Pons (tissue), 1 donor: ENCODE results near the gene NEDD4L.

Experiments used
- DNase-seq: peaks from one replicate; pipeline ENCODE4 v3.0.0-alpha.2; 2016; ENCODE audit warnings: low spot score

NEDD4L gene

DNA sequence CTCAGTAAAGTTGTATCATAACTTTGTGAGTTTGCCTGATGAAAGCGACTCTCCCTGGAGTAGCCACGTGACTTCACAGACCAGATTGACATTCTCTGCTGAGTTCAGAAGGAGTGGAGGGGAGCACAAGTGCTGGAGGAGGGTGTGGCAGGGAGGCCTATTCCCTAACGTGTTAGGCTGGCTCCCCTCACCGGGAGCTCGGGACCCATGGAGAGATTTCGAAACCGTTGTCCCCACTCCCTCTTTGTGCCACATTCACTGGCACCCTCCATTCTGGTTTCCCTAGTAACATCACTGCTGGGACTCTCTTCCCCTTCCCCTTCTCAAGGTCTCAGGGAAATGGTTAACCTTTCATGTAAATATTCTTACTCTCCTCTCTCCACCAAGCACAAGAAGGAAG is 304.9 kb downstream of the NEDD4L start:
- DNase-seq = no peak

DNA sequence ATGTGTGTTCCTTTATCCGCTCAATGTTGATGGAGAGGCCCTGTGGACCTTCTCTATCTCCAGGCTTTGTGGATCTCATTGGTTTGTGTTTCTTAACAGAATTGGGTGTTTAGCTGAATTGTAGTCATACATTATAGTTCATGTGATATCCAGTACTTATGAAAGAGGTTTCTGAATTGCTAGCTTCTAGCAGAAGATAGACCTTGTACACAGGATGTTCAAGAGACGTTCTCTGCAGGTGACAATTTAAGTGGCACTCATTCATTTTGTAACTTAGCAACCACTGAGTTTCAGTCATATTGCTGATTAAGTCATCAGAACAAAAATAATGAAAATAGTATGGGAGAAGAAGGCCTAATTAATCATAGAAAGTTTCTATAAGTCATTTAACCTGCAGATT is 305.6 kb downstream of the NEDD4L start:
- no peak for DNase-seq

DNA sequence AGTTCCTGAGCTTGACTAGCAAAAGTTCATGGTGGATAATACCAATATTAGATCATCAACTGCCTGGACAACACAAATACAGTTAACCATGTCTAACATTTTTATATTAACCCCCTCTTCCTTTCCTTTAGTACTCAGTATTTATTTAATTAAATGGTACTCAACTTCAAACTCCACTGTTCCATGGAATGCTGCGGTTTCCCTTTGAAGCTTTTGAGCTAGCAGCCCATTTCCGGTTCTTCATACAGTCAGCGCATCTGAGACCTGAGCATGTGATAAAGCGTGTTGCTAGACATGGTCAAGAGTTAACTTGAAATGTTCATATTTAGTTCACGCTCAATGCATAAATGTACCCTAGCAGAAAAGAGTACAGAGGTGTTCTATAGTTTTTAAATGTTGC is 306.5 kb downstream of the NEDD4L start:
- no peak for DNase-seq

DNA sequence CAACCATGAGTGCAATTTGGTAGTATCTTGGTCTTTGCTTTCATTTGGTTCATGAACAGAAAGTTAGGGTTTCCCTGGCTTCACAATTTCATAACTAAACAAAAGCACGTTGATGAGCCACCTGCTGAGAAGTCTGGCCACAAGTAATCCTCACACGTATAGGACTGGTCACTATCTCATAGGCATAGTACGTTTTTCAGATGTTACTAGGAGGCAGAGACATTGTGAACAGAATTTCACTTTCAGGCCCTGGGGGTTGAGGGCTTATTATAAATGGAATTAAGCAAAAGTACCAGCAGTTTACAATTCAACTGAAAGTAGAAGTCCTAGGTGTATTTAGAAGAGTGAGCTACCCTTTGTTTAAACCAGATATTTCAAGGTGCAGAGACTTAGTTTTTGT is 307.8 kb downstream of the NEDD4L start:
- DNase-seq = no peak

DNA sequence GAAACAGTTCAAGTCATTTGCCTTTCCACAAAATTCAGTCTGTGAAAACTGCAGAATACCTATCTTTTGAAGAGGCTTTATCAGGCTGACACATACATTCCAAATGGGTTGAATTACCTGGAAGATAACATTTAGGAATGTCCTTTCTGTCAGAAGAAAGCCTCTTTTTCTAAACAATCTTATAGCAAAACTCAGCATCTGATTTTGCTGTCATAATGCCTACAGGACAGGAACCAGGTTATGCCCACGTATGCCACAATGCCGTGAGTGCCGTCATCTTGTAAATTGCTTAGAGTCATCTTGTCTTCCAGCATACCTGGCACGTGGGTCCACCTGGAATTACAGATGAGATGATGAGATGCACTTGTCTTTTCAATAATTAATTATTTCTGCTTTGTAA is 309.6 kb downstream of the NEDD4L start:
- no peak for DNase-seq

DNA sequence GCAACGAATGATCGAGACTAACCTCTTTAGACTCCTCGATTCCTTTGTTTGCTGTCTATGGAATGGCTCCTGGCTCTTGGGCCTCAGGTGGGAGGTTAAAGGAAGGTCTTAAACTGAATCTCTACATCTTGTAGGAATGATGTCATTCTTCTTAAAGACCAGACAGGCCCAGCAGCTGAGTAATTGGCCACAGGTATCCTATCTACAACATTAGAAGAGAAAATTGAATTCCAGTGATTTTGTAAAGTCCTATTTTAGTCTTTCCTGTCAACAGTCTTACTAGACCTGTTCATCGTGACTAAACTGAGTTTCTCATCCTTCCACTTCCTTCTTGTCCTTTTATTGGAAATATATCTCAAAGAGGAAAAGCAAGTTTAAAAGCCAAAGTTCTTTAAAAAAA is 310.0 kb downstream of the NEDD4L start:
- no peak for DNase-seq

DNA sequence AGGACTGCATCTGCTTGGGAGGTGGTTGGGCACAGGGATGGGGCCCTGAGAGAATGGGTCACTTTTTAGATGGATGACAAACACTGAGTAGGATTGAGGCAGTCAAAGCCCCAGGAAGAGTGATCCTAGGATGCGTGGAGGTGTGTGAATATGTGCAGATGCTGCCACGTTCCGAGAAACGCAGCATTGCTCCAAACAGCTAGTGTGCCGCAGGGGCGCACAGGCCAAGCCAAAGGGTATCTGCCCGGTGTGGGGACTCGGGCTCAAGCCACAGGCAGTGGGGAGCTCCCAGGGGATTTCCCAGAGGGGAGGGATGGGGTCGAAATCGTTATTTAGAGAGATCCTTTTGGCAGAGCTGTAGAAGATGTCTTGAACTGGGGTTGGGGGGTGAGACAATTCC is 310.8 kb downstream of the NEDD4L start:
- no peak for DNase-seq

DNA sequence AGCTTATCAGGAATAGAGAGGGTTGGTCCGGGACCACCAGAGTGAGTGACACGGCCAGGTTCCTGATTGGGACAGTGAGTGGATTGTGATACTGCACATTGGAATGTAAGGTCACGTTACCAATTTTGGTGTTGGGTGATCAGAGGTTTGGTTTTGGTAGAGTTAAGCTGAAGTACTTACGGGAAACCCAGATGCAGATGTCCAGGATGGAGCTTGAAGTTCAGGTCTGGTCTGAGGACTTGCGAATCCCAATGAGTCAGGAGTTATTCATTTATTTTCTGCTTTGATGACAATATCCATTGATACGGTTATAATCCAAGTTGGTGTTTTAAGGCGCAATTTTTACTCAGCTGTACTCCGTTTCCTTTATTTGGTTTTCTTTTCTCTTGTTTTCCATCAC is 311.2 kb downstream of the NEDD4L start:
- DNase-seq = no peak

DNA sequence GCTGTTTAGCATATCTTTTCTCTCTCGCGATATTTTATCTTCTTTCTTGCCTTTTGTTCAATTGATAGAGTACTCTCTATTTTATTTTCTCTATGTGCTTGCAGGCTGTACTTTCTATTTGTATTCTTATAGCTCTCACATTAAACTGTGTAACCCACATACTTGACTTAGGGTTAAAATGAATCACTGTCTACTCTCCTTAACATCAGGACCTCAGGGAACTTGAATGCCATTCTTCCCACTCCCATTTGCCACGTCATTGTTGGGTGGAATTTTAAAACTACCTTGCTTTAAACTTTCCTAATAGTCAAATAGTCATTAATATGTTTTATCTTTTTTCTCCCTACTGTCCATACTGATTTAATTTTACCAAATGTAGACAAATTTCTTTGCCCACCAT is 315.2 kb downstream of the NEDD4L start:
- no peak for DNase-seq

DNA sequence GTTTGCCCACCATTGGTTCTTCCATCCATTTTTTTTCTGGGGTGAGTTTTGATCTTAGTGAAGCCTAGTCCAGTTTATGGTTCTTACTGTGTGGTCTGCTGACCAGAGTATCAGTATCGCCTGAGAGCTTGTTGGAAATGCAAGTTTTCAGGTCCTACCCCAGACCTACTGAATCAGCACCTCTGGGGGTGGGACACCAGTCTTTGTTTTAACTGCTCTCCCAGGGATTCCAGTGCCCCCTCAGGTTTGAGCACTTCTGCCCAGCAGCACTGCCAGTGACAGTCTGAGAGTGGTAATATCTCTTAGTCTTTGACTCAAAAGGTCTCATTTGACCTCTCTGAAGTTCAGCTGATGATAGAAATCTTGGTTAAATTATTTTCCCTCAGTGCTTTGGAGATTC is 315.6 kb downstream of the NEDD4L start:
- DNase-seq = no peak

DNA sequence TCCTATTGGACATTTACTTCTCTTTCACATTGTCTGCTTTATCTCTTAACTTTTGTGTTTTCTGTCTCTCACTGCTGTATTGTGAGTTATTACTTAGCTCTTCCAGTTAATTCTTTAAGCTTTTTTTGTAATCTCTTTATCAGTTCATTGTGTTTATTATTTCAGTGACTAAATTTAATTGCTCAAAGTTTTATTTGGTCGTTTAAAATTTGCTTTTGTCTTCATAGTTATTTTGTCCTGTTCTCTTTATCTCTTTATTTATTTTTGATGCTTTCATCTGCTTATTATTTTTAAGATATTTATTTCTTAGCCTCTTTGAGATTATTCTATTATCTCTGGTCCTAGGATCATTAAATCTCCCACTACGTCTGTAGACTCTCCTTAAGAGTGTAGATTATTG is 316.3 kb downstream of the NEDD4L start:
- no peak for DNase-seq

DNA sequence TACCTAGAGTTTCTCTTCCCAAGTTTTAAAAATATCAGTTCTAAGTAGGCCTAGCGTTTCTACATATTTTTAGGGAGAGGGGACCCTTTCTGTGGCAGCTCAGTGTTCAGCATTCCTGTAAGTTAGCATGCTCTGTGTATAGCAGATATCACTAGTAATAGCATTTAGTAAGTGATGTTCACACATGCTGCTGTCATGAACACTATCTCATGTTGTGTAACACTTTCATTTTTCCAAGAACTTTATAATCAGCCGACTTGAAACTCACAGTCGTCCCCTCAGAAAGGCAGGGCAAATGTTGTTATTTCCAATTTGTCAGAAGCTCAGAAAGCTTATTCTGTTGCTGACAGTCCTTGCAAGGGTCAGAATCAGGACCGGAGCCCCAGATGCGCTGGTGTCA is 317.2 kb downstream of the NEDD4L start:
- DNase-seq = no peak

DNA sequence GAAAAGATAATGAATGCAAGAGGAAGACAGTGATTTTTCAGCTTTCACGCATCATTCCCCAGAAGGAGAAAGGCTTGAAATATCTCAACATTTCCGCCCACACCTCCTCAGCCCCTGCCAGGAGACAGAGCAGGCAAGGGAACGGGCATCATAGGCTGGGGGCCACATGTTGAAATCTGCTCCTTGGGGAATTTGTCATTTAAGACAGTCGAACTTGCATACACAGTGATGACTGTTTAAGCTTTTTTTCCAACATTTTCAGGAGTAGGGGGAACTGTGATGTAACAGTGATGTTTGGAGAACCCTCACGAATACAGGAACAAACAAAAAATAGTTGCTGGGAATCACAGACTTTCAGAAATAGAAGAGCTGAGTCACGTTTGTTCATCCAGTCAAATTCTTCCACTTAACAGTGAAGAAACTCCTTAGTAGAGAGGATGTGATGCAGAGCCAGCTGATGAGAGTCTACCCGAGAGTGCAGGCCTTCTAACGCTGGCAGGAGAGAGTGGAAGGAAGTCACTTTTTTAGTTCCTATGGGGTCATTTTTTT is 318.1 kb downstream of the NEDD4L start:
- DNase-seq = peak; percentile 44

DNA sequence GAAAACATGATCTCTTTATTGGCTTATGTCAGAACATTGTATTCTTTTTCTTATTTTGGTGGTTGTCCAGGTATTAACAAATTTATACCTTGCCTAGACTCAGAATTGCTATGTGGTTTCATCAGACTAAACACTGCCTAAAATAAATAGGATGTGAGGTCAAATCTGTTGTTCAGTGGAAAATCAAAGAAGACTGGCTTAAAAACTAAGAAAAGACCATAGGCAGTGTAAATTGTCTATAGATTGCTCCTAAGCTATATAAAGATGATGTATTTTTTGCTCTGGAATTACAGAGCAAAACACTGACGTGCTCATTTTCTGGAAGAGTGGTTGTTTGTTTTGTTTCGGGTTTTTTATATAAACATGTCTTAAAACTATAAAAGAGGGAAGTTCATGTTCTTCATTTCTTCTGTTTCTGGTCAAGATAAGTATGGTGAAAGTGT is 318.8 kb downstream of the NEDD4L start:
- no peak for DNase-seq

DNA sequence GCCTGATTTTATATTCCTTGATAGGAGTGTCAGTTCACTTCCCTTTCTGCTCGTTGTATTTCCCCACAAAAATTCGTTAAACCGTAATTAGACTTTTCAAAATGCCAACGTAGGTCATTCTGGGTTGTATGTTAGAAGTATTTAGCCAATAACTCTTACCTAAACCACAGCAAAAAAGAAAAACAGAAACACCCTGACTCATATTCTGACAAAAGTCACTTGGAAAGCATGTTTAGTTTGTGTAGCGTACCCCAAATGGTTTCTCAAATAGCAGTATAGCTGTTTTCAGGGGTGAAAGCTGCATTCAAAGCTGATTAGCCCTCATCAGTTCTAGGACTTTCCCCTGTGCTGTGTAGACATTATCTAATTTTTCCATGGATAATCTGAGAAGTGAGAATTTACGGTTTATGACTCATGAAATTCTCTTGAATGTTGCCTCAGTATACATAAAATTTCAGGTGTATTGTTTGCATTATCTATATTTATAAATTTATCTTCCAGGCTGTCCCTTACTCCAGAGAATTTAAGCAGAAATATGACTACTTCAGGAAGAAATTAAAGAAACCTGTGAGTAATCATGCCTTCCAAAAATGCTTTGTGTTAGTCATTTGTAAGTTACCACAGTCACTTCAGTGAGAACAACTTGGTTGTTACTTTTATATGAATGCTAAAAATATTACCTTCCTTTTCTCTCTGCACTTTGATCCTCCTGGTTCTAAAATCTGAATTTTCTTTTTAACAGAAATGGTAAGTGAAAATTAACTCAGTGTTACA is 319.9 kb downstream of the NEDD4L start:
- no peak for DNase-seq

DNA sequence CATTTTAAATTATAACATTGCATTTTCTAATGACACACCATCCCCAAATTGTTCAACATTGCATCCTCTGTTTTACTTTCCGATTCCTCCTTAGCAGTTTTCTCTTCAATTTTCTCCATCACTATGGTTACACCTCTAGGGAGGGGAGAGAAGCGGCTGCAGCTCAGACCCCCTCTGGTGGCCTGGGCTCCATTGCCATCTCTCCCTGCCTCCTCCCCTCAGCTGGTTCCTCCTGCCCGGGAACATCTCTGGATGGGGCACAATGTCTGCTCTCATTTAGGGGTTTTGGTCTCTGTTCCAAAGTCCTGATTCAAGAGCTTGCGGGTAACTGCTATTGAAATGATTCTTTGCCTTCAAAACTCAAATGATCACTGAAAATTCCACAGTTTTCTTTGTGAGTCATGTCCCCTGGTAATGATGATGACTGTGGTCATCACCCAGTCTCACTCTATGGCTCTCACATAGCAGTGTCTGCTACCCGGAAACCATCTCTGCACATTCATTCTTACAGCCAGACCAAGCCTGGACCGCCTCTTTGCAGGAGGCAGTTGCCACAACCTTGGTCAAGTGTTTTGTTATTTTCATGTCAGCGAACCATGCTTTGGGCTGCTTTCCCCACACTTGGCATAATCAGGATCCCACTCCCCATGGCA is 321.0 kb downstream of the NEDD4L start:
- no peak for DNase-seq

DNA sequence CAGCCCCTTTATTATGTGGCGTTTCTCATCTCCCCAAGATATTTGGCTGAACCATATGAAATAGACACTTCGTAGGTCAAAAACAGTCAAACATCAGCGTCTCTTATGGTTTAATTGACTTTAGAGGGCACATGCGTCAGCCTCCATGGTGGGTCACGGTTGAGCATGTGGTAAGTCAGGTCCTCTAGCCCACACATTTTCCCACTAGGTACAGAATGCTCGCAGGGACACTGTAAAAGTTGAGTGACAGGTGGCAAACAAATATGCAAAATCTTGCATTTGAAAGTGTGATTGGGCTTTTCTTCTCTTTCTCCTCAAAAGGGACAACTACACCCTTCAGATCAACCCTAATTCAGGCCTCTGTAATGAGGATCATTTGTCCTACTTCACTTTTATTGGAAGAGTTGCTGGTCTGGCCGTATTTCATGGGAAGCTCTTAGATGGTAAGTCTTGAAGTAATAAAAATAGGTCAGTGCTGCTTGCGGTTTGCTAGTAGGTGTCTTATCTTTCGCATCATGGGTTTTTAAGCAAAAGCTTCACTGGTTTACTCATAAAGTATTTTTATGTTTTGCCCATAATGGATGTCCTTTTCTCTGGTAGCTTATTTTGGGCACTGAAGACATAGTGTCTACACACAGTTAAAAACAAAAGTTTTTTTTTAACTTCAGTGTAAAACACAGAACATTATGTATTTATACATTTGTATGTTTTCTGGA is 323.6 kb downstream of the NEDD4L start:
- DNase-seq = no peak

DNA sequence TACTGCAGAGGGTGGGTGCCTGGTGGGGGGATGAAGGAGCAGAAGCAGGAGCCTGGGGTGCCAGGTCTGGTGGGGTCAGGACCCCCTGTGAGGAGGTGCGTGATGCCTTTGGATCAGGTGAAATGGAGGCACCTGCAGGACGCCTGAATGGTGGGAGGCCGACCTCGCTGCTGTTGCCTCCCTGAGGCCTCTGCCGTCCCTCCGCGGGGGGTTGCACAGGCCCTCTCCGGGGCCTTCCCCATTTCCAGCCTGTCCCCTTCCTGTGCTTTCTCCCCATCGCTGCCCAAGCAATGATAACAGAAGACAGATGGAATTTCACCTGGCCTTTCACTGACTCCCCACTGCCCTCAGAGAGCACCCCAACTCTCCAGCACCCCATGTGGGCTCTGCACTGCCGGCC is 325.6 kb downstream of the NEDD4L start:
- DNase-seq = no peak

DNA sequence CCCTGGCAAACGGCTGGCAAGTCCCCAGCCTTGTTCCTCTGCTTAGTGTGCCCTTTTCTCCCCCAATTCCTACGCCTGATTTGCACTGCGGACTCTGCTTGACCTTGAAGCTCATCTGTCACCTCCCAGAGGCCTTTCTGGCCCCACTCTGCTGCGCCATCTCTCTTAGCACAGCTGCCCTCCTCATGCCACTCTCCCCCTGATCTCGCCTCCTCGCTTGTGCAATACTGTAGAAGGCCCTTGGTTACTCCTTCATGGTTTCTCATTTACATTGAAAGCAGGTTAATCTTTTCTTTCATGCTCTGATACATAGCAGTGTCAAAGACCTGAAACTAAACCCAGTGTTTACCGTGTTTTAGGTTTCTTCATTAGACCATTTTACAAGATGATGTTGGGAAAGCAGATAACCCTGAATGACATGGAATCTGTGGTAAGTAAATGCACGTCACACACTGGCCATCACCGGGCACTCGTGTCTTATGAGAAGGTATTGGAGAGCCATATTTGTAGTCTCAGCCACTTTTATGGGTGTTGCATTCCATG is 326.1 kb downstream of the NEDD4L start:
- DNase-seq = no peak

DNA sequence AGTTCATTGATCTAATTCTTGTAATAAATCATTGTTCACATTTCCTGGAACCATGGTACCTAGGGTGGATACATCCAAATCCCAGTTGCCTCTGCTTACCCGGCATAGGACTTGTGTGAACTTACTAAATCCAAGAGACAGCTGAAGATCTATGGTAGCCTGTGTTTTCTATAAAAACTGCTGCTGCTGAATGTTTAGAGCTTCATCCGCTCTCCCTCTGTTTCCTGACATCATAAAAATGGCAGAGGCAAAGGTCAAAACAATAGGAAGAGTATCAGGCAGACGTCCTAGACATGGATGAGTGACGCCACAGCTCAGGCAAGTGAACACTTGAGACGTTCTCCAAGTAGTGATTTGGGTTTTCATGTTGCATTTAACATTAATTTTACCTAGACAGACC is 326.6 kb downstream of the NEDD4L start:
- no peak for DNase-seq

DNA sequence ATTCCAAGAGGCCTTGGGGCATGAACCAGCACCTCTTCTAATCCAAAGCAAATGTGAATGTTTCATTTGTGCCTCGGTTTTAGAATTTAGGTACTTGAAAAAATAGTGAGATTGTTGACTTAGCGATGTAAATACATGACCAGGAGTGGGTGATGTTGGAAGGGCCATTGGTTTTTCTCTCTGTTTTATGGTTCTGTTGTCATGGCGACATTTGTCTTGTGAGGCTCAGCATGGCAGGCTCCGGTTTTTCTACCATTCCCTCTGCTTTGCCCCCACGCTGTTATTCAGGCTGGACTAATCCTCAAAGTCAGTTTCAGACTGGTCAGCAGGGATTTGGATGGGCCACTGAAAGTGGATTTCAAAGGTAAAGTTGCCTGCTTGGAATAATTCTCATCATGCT is 329.5 kb downstream of the NEDD4L start:
- DNase-seq = no peak

DNA sequence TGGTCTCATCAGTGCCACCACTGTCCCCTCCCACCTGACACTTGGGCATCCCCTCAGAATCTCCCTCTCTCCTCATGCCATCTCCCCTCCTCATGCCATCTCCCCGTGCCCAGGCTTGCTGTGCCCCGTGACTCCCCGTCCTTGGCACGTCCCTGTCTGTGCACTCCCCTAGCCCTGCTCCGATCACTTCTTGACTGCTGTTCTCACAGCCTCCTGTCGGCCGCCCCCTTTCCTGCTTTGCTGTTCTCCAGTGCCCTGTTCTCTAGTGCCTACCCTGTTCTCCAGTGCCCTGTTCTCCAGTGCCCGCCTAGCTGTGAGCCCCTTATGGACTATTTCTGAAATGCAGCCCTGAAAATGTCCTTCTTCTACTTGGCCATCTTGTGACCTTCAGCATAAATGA is 331.0 kb downstream of the NEDD4L start:
- no peak for DNase-seq
